ENCODE data around the gene KANK2.
"Not testable (repeated sequence)": the region's sequence is repeated elsewhere in the genome, so short reads cannot be mapped to it uniquely, and the experiment has no call there.

The KANK2 gene

DNA sequence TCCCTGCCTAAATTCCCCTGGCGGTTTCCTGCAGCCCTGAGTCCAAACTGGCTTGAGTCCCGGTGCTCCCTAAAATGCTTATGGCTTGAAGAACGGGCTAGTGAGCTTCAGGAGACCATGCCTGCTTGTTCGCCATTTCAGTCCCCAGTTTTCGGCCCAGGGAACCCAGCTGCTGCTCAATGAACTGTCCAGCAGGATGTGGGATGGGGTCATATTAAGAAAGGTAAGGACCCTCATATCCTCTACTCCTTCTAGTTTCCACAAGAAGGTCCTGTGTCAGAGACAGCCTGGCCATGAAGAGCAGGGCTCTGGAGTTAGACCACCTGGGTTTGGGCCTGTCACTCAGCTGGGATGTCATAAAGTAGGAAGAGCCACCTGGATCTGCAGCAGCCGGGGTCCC, 24.8 kb downstream of the KANK2 start:
- DNase-seq (ENCODE audit: low read depth) = no peak

GRCh38 chr19:11171144-11171543, 26.2 kb downstream of the KANK2 start:
- no peak for DNase-seq (ENCODE audit: low read depth)

DNA sequence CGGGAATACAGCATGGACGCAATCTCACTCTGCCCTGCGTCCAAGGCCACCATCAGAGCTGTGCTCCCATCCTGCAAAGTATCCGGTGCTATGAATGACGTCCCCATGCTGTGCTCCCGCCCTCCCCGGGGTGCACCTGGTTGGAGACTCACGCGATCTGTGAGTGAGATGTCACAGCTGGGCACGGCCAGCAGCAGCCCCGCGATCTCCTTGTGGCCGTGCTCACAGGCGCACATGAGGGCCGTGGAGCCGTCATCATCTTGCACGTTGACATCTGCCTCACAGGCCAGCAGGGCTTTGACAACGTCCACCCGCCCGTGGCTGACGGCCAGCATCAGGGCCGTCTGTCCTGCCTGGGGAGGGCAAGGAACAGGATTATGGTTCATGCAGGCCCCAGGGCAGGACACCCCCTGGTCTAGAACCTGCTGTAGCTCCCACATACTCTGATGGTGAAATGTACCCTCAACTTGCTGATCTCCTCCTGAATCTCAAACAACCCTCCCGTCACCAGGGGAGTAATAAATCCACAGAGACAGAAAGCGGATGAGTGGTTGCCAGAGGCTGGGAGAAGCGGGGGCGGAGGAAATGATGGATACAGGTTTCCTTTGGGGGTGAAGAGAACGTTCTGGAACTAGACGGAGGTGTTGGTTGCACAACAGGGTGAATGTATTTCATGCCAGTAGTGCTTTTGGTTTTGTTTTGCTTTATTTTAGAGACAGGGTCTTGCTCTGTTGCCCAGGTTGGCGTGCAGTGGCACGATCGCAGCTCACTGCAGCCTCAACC, 27.3 kb downstream of the KANK2 start:
- DNase-seq (ENCODE audit: low read depth) = no peak

GRCh38 chr19:11168568-11168967, 28.8 kb downstream of the KANK2 start:
- DNase-seq (ENCODE audit: low read depth) = no peak

DNA sequence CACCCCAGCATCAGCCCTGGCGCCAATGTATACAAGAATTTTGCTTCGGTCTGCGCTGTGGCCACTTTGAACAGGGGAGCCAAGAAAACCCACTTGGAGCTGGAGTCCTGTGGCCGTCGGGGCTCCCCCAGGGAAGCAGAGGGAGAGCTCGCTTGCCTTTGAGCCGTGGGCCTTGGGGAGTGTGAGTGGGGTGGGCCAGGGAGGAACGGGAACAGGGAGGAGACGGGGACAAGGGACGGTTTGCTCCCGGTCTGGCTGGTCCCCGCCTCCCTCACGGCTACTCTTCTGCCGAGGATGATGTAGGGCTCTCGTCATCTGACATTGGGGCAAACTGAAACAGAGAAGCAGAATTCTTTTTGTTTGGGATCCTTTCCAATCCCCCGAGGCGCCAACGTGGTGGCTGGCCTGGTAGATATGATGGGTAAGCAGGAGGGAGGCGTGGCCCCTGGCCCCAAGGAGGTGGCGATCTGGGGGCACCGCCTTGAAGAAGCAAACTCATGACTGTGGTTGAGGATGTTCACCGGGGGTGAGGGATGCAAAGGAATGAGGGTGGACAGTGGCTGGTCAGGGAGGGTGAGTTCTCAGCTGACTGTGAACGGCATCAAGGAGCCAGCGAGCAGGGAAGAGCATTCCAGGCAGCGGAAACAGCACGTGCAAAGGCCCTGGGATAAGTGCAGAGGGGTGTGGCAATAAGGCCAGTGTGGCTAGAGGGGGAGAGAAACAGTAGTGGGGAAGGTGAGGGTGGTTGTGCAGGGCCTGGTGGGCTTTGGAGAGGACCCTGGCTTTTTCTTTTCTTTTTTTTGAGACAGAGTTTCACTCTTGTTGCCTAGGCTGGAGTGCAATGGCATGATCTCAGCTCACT, 30.8 kb downstream of the KANK2 start:
- no peak for DNase-seq (ENCODE audit: low read depth)

DNA sequence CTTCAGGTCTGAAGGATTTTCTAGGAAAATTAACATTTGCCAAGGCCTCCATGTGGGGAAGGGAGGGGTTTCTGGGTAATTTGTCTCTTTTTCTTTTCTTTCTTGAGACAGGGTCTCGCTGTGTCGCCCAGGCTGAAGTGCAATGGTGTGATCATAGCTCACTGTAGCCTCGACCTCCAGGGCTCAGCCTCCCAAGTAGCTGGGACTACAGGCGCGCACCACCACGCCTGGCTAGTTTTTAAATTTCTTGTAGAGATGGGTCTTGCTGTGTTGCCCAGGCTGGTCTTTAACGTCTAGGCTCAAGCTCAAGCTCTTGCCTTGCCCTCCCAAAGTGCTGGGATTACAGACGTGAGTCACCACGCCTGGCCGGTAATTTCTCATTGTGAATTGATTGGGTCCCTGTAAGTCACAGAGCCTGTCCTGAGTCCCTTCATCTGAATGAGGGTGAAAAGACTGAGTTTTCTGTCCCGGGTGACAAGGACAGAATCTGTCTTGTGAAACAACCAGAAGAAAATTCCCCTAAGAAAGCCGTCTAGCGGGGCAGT, 31.8 kb downstream of the KANK2 start:
- DNase-seq (ENCODE audit: low read depth) = no peak

- no peak for DNase-seq (ENCODE audit: low read depth)
Observed at GRCh38 chr19:11164879-11165406, 32.4 kb downstream of the KANK2 start.

- DNase-seq (ENCODE audit: low read depth) = no peak
Observed at GRCh38 chr19:11164296-11164695, 33.0 kb downstream of the KANK2 start.

DNA sequence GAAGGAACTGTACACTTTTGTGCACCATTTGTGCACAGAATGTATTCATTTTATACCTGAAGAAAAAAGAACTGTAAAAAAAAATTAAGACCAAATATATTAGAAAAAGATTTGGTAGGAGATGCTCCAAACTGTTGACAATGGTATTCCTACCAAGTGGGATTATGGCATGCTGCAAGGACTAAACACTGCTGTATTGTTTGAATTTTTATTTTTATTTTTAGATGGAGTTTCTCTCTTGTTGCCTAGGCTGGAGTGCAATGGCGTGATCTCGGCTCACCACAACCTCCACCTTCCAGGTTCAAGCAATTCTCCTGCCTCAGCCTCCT, 36.9 kb downstream of the KANK2 start:
- DNase-seq (ENCODE audit: low read depth) = not testable (repeated sequence)

GRCh38 chr19:11159598-11160439, 37.5 kb downstream of the KANK2 start:
- DNase-seq (ENCODE audit: low read depth) = no peak

DNA sequence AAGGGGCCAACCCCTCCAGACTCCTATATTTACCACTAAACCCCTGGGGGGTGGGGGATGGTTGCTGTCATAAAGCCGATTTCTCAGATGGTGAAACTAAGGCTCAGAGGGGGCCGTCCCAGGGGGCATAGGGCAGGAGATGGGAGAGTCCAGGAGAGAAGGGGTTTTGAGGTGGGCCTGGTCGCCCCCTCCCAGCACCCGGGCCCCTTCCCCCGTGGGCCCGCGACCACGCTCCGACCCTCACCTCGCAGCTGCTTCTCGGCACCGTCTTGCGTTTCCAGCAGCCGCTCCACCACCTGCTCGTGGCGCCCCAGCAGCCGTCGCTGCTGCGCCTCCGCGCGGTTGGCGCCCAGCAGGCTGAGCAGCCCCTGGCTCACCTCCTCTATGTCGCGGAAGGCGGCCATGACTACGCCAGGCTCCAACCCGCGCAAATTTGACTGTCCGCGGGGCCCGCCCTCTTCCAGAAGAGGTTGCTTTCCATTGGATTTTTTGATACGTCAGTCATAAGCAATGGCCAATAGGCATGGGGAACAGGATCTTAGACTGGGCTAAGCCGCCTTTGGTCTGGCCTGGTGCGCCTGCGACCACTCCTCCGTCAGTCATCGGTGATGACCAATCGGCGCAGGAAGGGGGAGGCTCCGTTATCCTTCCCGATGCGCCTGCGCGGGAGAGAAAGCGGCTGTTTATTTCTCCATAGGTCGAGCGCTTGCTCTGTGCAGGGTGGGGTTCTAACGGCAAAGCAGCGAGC, 41.8 kb downstream of the KANK2 start, which contains the start of gene SPC24:
Gene SPC24 (minus strand): TSS at position 410 of the 748 bp plus-strand sequence. CDS start 6 bp downstream, at position 404.
- peak; percentile 79 for DNase-seq (ENCODE audit: low read depth)

DNA sequence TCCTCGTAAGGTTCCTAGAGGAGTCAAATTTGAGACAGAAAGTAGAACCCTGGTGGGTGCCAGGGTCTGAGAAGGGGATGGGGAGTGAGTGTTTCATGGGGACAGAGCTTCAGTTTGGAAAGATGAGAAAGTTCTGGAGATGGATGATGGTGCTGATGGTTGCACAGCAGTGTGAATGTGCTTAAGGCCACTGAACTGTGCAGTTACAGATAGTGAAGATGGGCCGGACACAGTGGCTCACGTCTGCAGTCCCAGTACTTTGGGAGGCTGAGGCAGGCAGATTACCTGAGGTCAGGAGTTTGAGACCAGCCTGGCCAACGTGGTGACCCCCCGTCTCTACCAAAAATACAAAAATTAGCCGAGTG, 42.7 kb downstream of the KANK2 start:
- no peak for DNase-seq (ENCODE audit: low read depth)

DNA sequence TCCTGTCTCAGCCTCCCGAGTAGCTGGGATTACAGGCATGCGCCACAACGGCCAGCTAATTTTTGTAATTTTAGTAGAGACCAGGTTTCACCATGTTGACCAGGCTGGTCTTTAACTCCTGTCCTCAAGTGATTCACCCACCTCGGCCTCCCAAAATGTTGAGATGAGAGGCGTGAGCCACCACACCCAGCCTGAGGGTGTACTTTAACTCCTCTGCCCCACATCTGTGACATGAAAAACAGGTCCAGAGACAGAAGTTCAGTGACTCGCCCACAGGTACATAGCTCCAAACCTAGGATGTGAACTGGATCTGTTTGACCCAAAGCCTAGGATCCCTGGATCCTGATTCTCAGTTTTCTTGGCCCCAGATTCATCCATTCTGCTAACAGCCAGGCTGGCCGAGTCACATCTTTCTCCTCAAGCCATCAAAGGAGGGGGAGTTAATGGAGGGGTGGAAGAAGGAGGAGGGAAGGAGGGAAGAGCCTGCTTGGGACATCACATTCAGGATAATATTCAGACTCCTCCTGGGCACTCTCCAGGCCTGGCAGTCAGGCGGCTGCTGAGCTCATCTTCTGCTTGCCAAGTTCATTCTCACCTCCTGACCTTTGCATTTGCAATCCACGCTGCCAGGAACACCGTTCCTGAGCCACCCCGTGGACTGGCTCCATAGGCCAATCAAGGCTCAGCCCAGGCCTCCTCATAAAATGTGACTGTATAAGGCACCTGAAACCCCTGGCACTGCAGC, 44.9 kb downstream of the KANK2 start:
- DNase-seq (ENCODE audit: low read depth) = no peak

DNA sequence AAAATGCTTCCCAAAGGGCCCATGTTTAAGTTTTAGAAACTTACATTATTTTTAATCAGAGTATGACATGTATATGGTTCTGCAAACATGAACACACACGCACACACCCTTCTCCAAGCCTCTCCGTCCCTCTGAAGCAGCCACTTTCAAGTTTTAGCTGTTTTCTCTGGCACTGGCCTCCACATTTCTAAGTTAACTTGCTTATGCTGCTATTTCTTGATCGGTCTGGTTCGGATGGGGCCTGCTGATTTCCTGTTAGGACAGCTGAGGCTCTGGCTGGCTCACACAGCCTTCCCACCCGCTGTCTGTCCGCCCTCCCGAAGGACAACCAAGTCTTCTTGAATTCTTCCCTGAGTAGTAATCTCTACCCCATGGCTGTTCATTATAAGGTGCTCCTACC, 46.2 kb downstream of the KANK2 start:
- DNase-seq (ENCODE audit: low read depth) = no peak

- DNase-seq (ENCODE audit: low read depth) = no peak
Observed at GRCh38 chr19:11148001-11148400, 49.3 kb downstream of the KANK2 start.

DNA sequence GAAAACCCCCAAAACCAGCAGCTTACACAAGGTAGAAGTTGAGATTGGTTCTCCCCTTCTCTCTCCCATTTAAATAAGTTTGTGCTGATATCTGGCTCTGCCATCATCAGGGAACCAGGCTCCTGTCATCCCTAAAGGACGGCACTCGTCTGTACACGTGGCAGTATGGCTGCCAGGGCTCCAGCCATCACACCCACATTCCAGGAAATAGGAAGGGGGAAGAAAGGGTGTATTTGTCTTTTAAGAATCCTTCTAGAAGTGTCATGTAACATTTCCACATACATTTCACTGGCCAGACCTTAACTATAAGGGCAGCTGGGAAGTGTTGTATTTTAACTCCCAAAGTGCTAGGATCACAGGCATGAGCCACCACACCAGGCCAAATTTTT, 51.8 kb downstream of the KANK2 start:
- DNase-seq (ENCODE audit: low read depth) = no peak

DNA sequence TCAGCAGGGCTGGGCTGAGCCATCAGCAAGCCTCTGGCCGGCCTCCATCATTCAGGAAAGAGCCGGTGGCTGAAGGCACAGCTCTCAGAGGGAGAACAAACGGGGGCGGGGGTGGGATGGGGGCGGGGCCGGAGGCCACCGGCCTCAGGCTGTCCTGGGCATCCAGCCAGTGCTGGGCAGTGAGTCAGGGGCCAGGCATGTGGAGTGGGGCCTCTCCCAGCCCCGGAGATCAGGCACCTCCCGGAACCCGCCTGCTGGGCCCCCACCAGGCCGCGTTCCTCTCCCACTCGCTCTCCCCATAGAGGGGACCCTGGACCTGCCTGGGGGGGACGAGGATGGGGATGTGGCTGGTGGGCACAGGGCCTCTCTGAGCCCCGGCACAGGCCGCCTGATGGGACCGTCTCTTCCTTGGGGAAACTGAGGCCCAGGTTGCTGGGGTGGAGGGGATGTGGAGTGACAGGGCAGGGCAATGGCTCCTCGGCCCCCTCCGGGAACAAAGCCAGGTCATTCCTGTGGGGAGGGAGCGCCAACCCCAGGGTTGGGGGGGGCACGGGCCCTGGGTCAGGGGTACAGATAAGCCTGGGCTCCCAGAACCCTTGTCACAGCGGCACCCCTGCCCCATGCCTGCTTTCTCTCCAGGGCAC, 54.7 kb downstream of the KANK2 start:
- no peak for DNase-seq (ENCODE audit: low read depth)

GRCh38 chr19:11141937-11142527, 55.3 kb downstream of the KANK2 start:
- DNase-seq (ENCODE audit: low read depth) = no peak

GRCh38 chr19:11140896-11141295, 56.4 kb downstream of the KANK2 start:
- DNase-seq (ENCODE audit: low read depth) = no peak

Data from stimulated activated CD8-positive, alpha-beta memory T cell treated with anti-CD3 and anti-CD28 coated beads, Interleukin-7, amount 100 ng/mL, for 24 hours (primary cell).